ENCODE measurements around the gene XYLT1. TPM values are rescaled to one million over a fixed set of nuclear protein-coding genes. Genes with fewer than 3 reads are reported as not detected.

Gene XYLT1
- total and polyA plus RNA-seq, 8 donors: 6.0 to 8.4 (median 7.3) TPM

DNA sequence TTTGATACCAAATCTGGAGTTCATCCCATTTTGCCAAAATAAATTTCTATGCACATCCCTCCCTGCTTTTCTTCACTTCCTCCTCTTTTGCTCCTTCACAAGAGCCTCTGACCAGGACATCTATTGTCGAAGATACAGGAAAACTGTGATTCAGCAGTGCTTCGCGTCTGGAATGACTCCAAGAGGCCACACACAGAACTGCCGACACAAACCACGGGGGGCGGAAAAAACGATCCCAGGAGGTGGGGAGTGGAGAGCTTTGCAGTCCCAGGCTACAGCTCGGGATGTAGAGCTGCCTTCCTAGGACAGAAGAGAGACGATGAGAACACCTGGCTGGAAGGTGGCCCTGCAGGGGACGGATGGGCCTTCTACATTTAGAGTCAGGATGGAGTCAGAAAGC is 102.8 kb downstream of the XYLT1 start:
- Histone ChIP-seq H3K36me3 (no peaks in the 10 kb centered on the region), H3K4me1 (peaks cover 7 to 79% of the 10 kb centered on the region in 2 donors), H3K4me3 (no peak overlapping the region), H3K9me3 (no peaks in the 10 kb centered on the region), H3K27ac (peak overlapping the region in 1 of 2 donors; percentile 84), H3K27me3 (no peaks in the 10 kb centered on the region)
- intact Hi-C loops (cut with DNase I): no loop called here
- no peak for DNase-seq
- ATAC-seq: no peak
- TF ChIP-seq, protein P1, sequence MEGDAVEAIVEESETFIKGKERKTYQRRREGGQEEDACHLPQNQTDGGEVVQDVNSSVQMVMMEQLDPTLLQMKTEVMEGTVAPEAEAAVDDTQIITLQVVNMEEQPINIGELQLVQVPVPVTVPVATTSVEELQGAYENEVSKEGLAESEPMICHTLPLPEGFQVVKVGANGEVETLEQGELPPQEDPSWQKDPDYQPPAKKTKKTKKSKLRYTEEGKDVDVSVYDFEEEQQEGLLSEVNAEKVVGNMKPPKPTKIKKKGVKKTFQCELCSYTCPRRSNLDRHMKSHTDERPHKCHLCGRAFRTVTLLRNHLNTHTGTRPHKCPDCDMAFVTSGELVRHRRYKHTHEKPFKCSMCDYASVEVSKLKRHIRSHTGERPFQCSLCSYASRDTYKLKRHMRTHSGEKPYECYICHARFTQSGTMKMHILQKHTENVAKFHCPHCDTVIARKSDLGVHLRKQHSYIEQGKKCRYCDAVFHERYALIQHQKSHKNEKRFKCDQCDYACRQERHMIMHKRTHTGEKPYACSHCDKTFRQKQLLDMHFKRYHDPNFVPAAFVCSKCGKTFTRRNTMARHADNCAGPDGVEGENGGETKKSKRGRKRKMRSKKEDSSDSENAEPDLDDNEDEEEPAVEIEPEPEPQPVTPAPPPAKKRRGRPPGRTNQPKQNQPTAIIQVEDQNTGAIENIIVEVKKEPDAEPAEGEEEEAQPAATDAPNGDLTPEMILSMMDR (IDR thresholded peaks at IDR 0.05): no peak

DNA sequence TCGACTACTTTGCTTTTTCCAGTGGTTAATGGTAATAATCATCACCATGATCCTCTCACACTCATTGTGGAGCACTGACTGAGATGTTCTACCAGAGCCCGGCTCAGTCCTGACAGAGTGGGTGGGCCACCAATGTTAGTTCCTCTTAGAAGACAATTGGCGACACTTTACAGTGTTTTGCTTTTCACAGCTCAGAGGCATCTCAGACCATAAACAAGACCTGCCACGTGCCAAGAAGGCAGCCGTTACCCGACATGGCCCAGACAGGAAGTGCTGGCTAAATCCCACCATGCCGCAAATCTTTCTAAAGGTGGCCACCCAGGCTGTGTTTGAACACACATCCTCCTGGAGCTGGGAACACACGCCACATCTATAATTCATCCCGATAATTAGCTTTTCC is 103.7 kb downstream of the XYLT1 start:
- no peak overlapping the region for H3K27ac ChIP-seq
- peaks cover 7 to 79% of the 10 kb centered on the region in 2 donors for H3K4me1 ChIP-seq
- H3K27me3 ChIP-seq: no peaks in the 10 kb centered on the region
- intact Hi-C loops (cut with DNase I): no loop called here
- DNase-seq (no peak), ATAC-seq (no peak)
- TF ChIP-seq, protein P1 (IDR thresholded peaks at IDR 0.05): no peak
- no peaks in the 10 kb centered on the region for H3K9me3 ChIP-seq
- no peaks in the 10 kb centered on the region for H3K36me3 ChIP-seq
- no peak overlapping the region for H3K4me3 ChIP-seq

DNA sequence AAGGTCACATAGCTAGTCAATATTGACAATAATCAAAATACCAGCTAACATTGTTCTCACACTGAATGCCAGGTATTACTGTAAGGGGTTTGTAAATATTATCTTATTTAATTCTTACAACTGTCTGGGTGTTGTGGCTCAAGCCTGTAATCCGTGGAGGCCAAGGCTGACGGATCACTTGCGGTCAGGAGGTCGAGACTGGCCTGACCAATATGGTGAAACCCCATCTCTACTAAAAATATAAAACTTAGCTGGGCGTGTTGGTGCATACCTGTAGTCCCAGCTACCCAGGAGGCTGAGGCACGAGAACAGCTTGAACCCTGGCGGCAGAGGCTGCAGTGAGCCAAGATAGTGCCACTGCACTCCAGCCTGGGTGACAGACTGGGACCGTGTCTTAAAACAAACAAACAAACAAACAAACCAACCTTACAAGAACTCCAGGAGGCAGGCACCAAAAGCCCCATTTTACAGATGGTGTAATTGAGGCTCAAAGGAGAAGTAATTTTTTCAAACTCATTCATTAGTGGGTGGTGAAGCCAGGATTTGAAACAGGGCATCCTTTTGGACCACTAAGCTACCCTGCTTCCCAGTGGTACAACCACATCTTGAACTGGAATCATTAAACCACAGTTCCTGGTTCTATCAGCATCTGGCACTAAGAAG is 104.3 kb downstream of the XYLT1 start:
- Histone ChIP-seq H3K9me3 (no peaks in the 10 kb centered on the region), H3K4me3 (no peak overlapping the region), H3K27ac (no peak overlapping the region), H3K36me3 (no peaks in the 10 kb centered on the region), H3K4me1 (peaks cover 7 to 77% of the 10 kb centered on the region in 2 donors), H3K27me3 (no peaks in the 10 kb centered on the region)
- TF ChIP-seq, protein P1 (IDR thresholded peaks at IDR 0.05): no peak
- DNase-seq (no peak), ATAC-seq (no peak)
- intact Hi-C loops (cut with DNase I): no loop called here

DNA sequence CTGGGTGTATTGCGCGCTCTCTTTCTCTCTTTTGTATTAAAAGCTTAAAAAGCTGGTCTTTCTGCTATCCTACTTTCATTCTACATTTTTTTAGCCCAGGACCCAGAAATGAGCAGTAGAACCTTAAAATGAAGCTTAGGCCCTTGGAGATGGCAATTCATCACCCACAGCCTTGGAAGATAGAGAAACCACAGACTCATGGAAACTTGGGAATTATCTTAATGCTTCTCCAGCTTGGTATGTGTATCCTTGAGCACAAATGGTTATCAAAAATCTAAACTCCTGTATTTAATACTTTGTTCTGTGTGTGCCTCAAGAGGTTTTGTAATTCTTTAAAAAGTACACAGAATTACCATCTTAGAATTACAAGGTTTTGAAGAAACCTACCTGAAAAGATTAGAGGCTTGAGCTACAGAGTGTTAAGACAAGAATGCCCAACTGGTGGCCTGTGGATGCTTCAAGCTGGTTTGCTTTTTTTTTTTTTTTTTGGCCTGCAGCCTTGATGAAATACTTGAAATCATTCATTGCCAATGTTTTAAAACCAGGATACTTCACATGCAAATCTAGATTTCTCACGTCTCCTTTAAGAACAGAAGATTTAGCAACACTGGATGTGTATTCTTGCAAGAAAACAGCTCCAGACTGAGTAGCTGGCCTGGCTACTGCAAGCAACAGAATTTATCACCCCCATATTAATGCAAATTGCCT is 105.0 kb downstream of the XYLT1 start:
- TF ChIP-seq, protein P1 (IDR thresholded peaks at IDR 0.05): no peak
- H3K4me3 ChIP-seq: no peak overlapping the region
- H3K36me3 ChIP-seq: no peaks in the 10 kb centered on the region
- no peak for DNase-seq
- H3K27me3 ChIP-seq: no peaks in the 10 kb centered on the region
- intact Hi-C loops (cut with DNase I): no loop called here
- no peaks in the 10 kb centered on the region for H3K9me3 ChIP-seq
- no peak overlapping the region for H3K27ac ChIP-seq
- peaks cover 7 to 73% of the 10 kb centered on the region in 2 donors for H3K4me1 ChIP-seq
- no peak for ATAC-seq

DNA sequence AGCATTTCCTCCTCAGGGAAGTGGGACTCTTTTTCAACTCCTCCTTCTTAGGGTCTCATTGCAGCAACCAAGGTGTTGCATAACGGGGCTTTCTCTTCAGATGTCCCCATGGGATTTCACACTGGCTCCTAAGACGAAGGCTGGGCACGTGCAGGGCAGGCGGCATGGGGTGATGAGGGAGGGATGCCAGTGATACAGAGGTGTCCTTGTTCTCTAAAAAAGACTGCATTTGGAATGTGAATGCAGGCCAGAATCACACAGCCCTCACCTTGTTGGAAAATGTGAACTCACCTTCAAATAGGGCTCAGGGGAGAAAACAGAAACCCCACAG is 105.6 kb downstream of the XYLT1 start:
- intact Hi-C loops (cut with DNase I): no loop called here
- Histone ChIP-seq H3K27ac (no peak overlapping the region), H3K4me1 (peaks cover 7 to 73% of the 10 kb centered on the region in 2 donors), H3K9me3 (no peaks in the 10 kb centered on the region), H3K36me3 (no peaks in the 10 kb centered on the region), H3K27me3 (no peaks in the 10 kb centered on the region), H3K4me3 (no peak overlapping the region)
- DNase-seq: no peak
- ATAC-seq: no peak
- TF ChIP-seq, protein P1 (IDR thresholded peaks at IDR 0.05): no peak
